Measurements from ENCODE around the gene LRMDA.

LRMDA gene

GRCh38 chr10:76236356-76236755, 804.9 kb downstream of the LRMDA start:
- TF ChIP-seq CTCF (conservative IDR thresholded peaks at IDR 0.05; ENCODE audit: low read depth, low read length): no peak
- DNase-seq (ENCODE audit: low read depth): no peak
- H3K4me3 ChIP-seq (ENCODE audit: low read length): no peak overlapping the region

GRCh38 chr10:76242956-76243355, 811.5 kb downstream of the LRMDA start:
- no peak overlapping the region for H3K4me3 ChIP-seq (ENCODE audit: low read length)
- DNase-seq (ENCODE audit: low read depth): no peak
- no peak for TF ChIP-seq CTCF (conservative IDR thresholded peaks at IDR 0.05; ENCODE audit: low read depth, low read length)

- H3K4me3 ChIP-seq (ENCODE audit: low read length): no peak overlapping the region
- no peak for TF ChIP-seq CTCF (conservative IDR thresholded peaks at IDR 0.05; ENCODE audit: low read depth, low read length)
- DNase-seq (ENCODE audit: low read depth): no peak
Observed at GRCh38 chr10:76244061-76244686, 812.8 kb downstream of the LRMDA start.

GRCh38 chr10:76245951-76246495, 814.6 kb downstream of the LRMDA start:
- no peak for TF ChIP-seq CTCF (conservative IDR thresholded peaks at IDR 0.05; ENCODE audit: low read depth, low read length)
- H3K4me3 ChIP-seq (ENCODE audit: low read length): no peak overlapping the region
- no peak for DNase-seq (ENCODE audit: low read depth)

- no peak for DNase-seq (ENCODE audit: low read depth)
- no peak for TF ChIP-seq CTCF (conservative IDR thresholded peaks at IDR 0.05; ENCODE audit: low read depth, low read length)
Observed at GRCh38 chr10:76248649-76249200, 817.3 kb downstream of the LRMDA start.

GRCh38 chr10:76251841-76252671, 820.6 kb downstream of the LRMDA start:
- no peak for TF ChIP-seq CTCF (conservative IDR thresholded peaks at IDR 0.05; ENCODE audit: low read depth, low read length)
- no peak for DNase-seq (ENCODE audit: low read depth)
- no peak overlapping the region for H3K4me3 ChIP-seq (ENCODE audit: low read length)

More at GRCh38 chr10:76248649-76249200, 817.3 kb downstream of the LRMDA start:
- no peak overlapping the region for H3K4me3 ChIP-seq (ENCODE audit: low read length)
